GM12878 (cell line): Measurements from ENCODE around the gene CNTN3. TPM values are rescaled to one million over a fixed set of nuclear protein-coding genes. Genes with fewer than 3 reads are reported as not detected.

Source experiments
- ATAC-seq: fragments of 200-7000 bp; cut with Tn5 transposase; 3 replicates; pipeline ENCODE4 v1.9.1; 2020; ENCODE audit warnings: mild to moderate bottlenecking, moderate library complexity
- BruUV-seq: library from RNA; stranded (reverse); fragments of 400-500 nt; replicated peaks from 2 replicates; lab custom pipeline; 2021; lab: Mats Ljungman, UMichigan
- CTCF ChIA-PET: fragments of 300-600 bp; sonication (Branson Sonifier 250); formaldehyde crosslinking; extraction: SDS; loops from one replicate; lab custom pipeline; 2021; ENCODE audit warnings: inconsistent platforms; lab: Yijun Ruan, JAX
- POLR2A ChIA-PET: fragments of 350-600 bp; formaldehyde crosslinking; extraction: SDS; loops from one replicate; lab custom pipeline; 2021; ENCODE audit warnings: inconsistent platforms; lab: Charles Lee
- RAD21 ChIA-PET: fragments of 300-600 bp; sonication (Branson Sonifier 250); formaldehyde crosslinking; loops from one replicate; lab custom pipeline; 2023; ENCODE audit warnings: antibody characterized with exemption; ENCODE audit not compliant: unreplicated experiment; lab: Charles Lee
- SMC1A ChIA-PET: fragments of 300-600 bp; sonication (Branson Sonifier 250); formaldehyde crosslinking; loops from one replicate; lab custom pipeline; 2023; ENCODE audit not compliant: unreplicated experiment, uncharacterized antibody; lab: Charles Lee
- DNase-seq: peaks from one replicate; pipeline ENCODE4 v3.0.0-alpha.2; 2011; ENCODE audit warnings: low read depth, low spot score
- FAIRE-seq: peaks from 3 replicates; lab custom pipeline; 2011; peaks lifted over from hg19 to GRCh38; lab: Jason Lieb, UNC
- H2AFZ ChIP-seq: 2 replicates; pipeline ENCODE4 v1.6.0; 2011; ENCODE audit warnings: low read depth, low read length, control low read depth; ENCODE audit not compliant: control insufficient read depth
- H3K27ac ChIP-seq: 2 replicates; pipeline ENCODE4 v1.5.1; 2011; ENCODE audit warnings: control low read depth; ENCODE audit not compliant: control insufficient read depth, insufficient read depth
- H3K27me3 ChIP-seq, 2 experiments: replicated peaks in 1 of 2; 2 replicates each; pipeline versions ENCODE4 v1.6.0 to v1.6.1; 2011; ENCODE audit warnings: low read length in 1 of 2; ENCODE audit not compliant: control insufficient read depth in 2 of 2, insufficient read depth in 2 of 2
- H3K36me3 ChIP-seq, 2 experiments: 2 replicates each; pipeline ENCODE4 v1.5.1; 2011; ENCODE audit warnings: low read length in 1 of 2; ENCODE audit not compliant: control insufficient read depth in 2 of 2, insufficient read depth in 2 of 2
- H3K4me1 ChIP-seq: 2 replicates; pipeline ENCODE4 v1.6.1; 2011; ENCODE audit warnings: mild to moderate bottlenecking, low read length, moderate library complexity, mixed read lengths; ENCODE audit not compliant: control insufficient read depth, insufficient read depth
- H3K4me2 ChIP-seq: 2 replicates; pipeline ENCODE4 v1.6.0; 2011; ENCODE audit warnings: control low read depth; ENCODE audit not compliant: control insufficient read depth, insufficient read depth
- H3K4me3 ChIP-seq: fragments of 200-600 bp; sonication (generic); 2 replicates; pipeline ENCODE4 v1.5.1; 2016
- H3K79me2 ChIP-seq: 2 replicates; pipeline ENCODE4 v1.6.0; 2011; ENCODE audit warnings: low read length; ENCODE audit not compliant: control insufficient read depth, insufficient read depth
- H3K9ac ChIP-seq: 2 replicates; pipeline ENCODE4 v1.8.0; 2011; ENCODE audit warnings: low read length, control low read depth, mixed read lengths; ENCODE audit not compliant: control insufficient read depth, insufficient read depth
- H3K9me3 ChIP-seq: replicated peaks from 3 replicates; pipeline ENCODE4 v1.5.1; 2011; ENCODE audit warnings: mild to moderate bottlenecking, low read length; ENCODE audit not compliant: control insufficient read depth, insufficient read depth
- H4K20me1 ChIP-seq: 2 replicates; pipeline ENCODE4 v1.6.0; 2011; ENCODE audit not compliant: control insufficient read depth, insufficient read depth
- ASH2L ChIP-seq: fragments of 300-600, 200-600 bp; sonication (generic); IDR thresholded peaks from 2 replicates; pipeline ENCODE4 v1.6.1; 2017; ENCODE audit warnings: low read depth, mild to moderate bottlenecking, borderline replicate concordance
- CEBPB ChIP-seq, 2 experiments: fragments of 150-350 bp in 1 of 2; IDR thresholded peaks; 2 replicates each; pipeline ENCODE4 v1.6.1; 2012 to 2014; ENCODE audit warnings: low read depth in 2 of 2, low read length in 2 of 2, borderline replicate concordance in 1 of 2, inconsistent platforms in 1 of 2
- ESRRA ChIP-seq: IDR thresholded peaks from 2 replicates; pipeline ENCODE4 v1.6.1; 2012; ENCODE audit warnings: mild to moderate bottlenecking, low read length, improper control_type of control experiment
- HCFC1 ChIP-seq: fragments of 150-350 bp; IDR thresholded peaks from 2 replicates; pipeline ENCODE4 v1.6.1; 2014; ENCODE audit warnings: low read length
- IRF4 ChIP-seq: IDR thresholded peaks from 2 replicates; pipeline ENCODE4 v1.6.1; 2011; ENCODE audit warnings: low read depth, low read length
- KLF5 ChIP-seq: fragments of 450-650 bp; IDR thresholded peaks from 2 replicates; pipeline ENCODE4 v1.6.1; 2014; ENCODE audit warnings: mild to moderate bottlenecking; ENCODE audit not compliant: partially characterized antibody
- MTA3 ChIP-seq: IDR thresholded peaks from 2 replicates; pipeline ENCODE4 v1.6.1; 2012; ENCODE audit warnings: low read length, inconsistent platforms, borderline replicate concordance
- NBN ChIP-seq: fragments of 450-650 bp; IDR thresholded peaks from 2 replicates; pipeline ENCODE4 v1.6.1; 2016
- RELA ChIP-seq: fragments of 450-650 bp; IDR thresholded peaks from 2 replicates; pipeline ENCODE4 v1.8.0; 2014; ENCODE audit warnings: borderline replicate concordance; ENCODE audit not compliant: partially characterized antibody
- WGBS: methylation state at CpG from one replicate; pipeline ENCODE4 v1.1.6; 2016; ENCODE audit warnings: low lambda C conversion rate; ENCODE audit not compliant: insufficient replicate concordance, insufficient coverage; ENCODE audit errors: missing lambda C conversion rate; 5-methylcytosine and 5-hydroxymethylcytosine counted together
- in situ Hi-C: fragments of 300-500 bp; cut with MboI; formaldehyde crosslinking; loops from 9 replicates; pipeline ENCODE4 v1.14.3; 2018; ENCODE audit warnings: mixed read lengths
- intact Hi-C: fragments of 100-400 bp; cut with micrococcal nuclease; formaldehyde crosslinking; loops from one replicate; pipeline ENCODE4 v1.14.2; 2022; ENCODE audit not compliant: unreplicated experiment
- polyA plus RNA-seq, 11 experiments: library from polyadenylated mRNA; depleted of rRNA in 4 of 11; unstranded in 6 of 11; stranded (reverse) in 5 of 11; fragments of >200 nt; fragmentation: Nextera tagmentation in 4 of 11; fragmentation: Illumina TruSeq in 1 of 11; extraction: Ambion mirVana in 4 of 11; extraction: Trizol in 1 of 11; gene quantifications; 1 replicate in 1 of 11; 2 replicates in 10 of 11; pipeline versions ENCODE4 v1.2.1 to v1.2.3, GENCODE V29; 2011 to 2016; ENCODE audit warnings: inconsistent platforms in 2 of 11, missing spikeins in 2 of 11, low read depth in 1 of 11
- total RNA-seq, 4 experiments: library from RNA; depleted of rRNA in 3 of 4; stranded (reverse); fragments of >200 nt in 3 of 4; fragmentation: Illumina TruSeq in 1 of 4; extraction: Trizol in 1 of 4; gene quantifications; 2 replicates each; pipeline versions ENCODE4 v1.2.1 to v1.2.3, GENCODE V29; 2013 to 2021
- TF ChIP-seq, protein P1 (sequence below): IDR thresholded peaks from 2 replicates; pipeline ENCODE4 v1.6.1; 2012; ENCODE audit warnings: improper control_type of control experiment, low read depth, low read length; ENCODE audit not compliant: insufficient replicate concordance
- TF ChIP-seq, protein P2 (sequence below): IDR thresholded peaks from 2 replicates; pipeline ENCODE4 v1.6.1; 2012; ENCODE audit warnings: low read length, inconsistent platforms

The CNTN3 gene
- total and polyA plus RNA-seq, 10 of the 15 experiments (the other 5 are each of a cell fraction or from before 2014, with no cell fraction given), result 0.14 TPM; not detected in 9

DNA sequence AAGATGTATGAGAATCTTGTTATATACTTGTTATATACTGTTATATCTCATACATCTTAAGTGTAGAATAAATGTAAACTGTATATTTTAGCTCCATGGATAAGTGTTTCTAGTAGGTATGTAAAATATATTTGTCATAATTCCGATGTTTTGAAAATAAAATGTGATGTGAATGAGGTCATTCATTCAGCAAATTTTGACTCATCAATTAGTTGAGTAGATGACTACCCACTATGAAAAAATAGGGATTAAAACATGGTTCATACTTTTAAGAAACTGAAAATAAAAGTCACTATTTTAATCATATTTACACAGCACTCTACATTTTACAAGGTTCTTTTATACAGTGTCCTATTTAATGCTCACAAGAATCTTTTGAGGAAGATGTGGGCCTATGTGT lies 28.4 kb upstream of the CNTN3 start:
- no peaks in the 10 kb centered on the region for H3K79me2 ChIP-seq
- ChIA-PET CTCF (no interaction called here), POLR2A (no interaction called here), SMC1A (no interaction called here), RAD21 (no interaction called here)
- no peaks in the 10 kb centered on the region for H3K9me3 ChIP-seq
- H3K27me3 ChIP-seq, result no peaks in the 10 kb centered on the region
- in situ Hi-C loops, result no loop called here
- DNase-seq (no peak), FAIRE-seq (no peak), ATAC-seq (no peak)
- intact Hi-C loops, result loop anchor here (10.0 kb wide), 1 partner anchor 532 kb away; no protein-coding TSS in a partner anchor
- BruUV-seq, result no TSS peak
- no peak overlapping the region for H3K27ac ChIP-seq
- no peak overlapping the region for H3K4me2 ChIP-seq
- no peaks in the 10 kb centered on the region for H3K36me3 ChIP-seq
- 50% methylated on average over 1 of the region's 1 CpG for WGBS
- no peak for TF ChIP-seq IRF4
- TF ChIP-seq CEBPB (IDR thresholded peaks at IDR 0.05; ENCODE audit: borderline replicate concordance in 1 of 2, low read depth in 2 of 2, low read length in 2 of 2), result no peak
- TF ChIP-seq MTA3, result no peak
- TF ChIP-seq NBN, result no peak
- no peaks in the 10 kb centered on the region for H3K4me1 ChIP-seq
- no peak overlapping the region for H2AFZ ChIP-seq
- no peak overlapping the region for H3K9ac ChIP-seq
- no peak overlapping the region for H3K4me3 ChIP-seq
- no peaks in the 10 kb centered on the region for H4K20me1 ChIP-seq

DNA sequence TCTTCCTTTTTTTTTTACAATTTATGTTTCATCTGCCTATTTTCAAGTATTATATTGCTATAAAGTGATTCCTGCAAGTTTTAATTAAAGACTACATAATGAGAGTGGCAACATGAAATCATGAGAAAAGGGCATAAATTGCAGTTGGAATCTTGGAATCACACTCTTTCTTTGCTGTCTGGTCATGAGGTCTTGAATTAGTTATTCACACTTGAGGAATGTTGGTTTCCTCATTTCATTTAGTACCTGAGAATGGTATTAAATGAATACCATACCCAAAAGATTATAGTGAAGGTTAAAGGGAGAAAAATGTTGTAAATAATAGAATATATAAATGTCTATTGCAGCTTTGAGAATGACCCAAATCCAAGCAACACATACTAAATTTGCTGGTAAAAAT lies 25.8 kb upstream of the CNTN3 start:
- DNase-seq (no peak), ATAC-seq (no peak), FAIRE-seq (no peak)
- H3K27ac ChIP-seq, result no peak overlapping the region
- no peaks in the 10 kb centered on the region for H3K36me3 ChIP-seq
- no peaks in the 10 kb centered on the region for H3K27me3 ChIP-seq
- no peak overlapping the region for H3K9ac ChIP-seq
- no peaks in the 10 kb centered on the region for H3K4me1 ChIP-seq
- H3K4me2 ChIP-seq, result no peak overlapping the region
- H3K4me3 ChIP-seq, result no peak overlapping the region
- RAD21 ChIA-PET, result no interaction called here
- no peaks in the 10 kb centered on the region for H4K20me1 ChIP-seq
- no peaks in the 10 kb centered on the region for H3K79me2 ChIP-seq
- POLR2A ChIA-PET, result no interaction called here
- CTCF ChIA-PET, result no interaction called here
- in situ Hi-C loops (no loop called here), intact Hi-C loops (loop anchor here (10.0 kb wide), 1 partner anchor 535 kb away; no protein-coding TSS in a partner anchor)
- no peaks in the 10 kb centered on the region for H3K9me3 ChIP-seq
- H2AFZ ChIP-seq, result no peak overlapping the region
- SMC1A ChIA-PET, result no interaction called here
- no TSS peak for BruUV-seq
- no peak for TF ChIP-seq ESRRA
- no peak for TF ChIP-seq ASH2L
- no peak for TF ChIP-seq KLF5
- TF ChIP-seq, protein P1, sequence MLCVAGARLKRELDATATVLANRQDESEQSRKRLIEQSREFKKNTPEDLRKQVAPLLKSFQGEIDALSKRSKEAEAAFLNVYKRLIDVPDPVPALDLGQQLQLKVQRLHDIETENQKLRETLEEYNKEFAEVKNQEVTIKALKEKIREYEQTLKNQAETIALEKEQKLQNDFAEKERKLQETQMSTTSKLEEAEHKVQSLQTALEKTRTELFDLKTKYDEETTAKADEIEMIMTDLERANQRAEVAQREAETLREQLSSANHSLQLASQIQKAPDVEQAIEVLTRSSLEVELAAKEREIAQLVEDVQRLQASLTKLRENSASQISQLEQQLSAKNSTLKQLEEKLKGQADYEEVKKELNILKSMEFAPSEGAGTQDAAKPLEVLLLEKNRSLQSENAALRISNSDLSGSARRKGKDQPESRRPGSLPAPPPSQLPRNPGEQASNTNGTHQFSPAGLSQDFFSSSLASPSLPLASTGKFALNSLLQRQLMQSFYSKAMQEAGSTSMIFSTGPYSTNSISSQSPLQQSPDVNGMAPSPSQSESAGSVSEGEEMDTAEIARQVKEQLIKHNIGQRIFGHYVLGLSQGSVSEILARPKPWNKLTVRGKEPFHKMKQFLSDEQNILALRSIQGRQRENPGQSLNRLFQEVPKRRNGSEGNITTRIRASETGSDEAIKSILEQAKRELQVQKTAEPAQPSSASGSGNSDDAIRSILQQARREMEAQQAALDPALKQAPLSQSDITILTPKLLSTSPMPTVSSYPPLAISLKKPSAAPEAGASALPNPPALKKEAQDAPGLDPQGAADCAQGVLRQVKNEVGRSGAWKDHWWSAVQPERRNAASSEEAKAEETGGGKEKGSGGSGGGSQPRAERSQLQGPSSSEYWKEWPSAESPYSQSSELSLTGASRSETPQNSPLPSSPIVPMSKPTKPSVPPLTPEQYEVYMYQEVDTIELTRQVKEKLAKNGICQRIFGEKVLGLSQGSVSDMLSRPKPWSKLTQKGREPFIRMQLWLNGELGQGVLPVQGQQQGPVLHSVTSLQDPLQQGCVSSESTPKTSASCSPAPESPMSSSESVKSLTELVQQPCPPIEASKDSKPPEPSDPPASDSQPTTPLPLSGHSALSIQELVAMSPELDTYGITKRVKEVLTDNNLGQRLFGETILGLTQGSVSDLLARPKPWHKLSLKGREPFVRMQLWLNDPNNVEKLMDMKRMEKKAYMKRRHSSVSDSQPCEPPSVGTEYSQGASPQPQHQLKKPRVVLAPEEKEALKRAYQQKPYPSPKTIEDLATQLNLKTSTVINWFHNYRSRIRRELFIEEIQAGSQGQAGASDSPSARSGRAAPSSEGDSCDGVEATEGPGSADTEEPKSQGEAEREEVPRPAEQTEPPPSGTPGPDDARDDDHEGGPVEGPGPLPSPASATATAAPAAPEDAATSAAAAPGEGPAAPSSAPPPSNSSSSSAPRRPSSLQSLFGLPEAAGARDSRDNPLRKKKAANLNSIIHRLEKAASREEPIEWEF, result no peak
- no peak for TF ChIP-seq HCFC1
- TF ChIP-seq, protein P2, sequence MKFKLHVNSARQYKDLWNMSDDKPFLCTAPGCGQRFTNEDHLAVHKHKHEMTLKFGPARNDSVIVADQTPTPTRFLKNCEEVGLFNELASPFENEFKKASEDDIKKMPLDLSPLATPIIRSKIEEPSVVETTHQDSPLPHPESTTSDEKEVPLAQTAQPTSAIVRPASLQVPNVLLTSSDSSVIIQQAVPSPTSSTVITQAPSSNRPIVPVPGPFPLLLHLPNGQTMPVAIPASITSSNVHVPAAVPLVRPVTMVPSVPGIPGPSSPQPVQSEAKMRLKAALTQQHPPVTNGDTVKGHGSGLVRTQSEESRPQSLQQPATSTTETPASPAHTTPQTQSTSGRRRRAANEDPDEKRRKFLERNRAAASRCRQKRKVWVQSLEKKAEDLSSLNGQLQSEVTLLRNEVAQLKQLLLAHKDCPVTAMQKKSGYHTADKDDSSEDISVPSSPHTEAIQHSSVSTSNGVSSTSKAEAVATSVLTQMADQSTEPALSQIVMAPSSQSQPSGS, result no peak
- TF ChIP-seq RELA, result no peak
